Activated naive CD4-positive, alpha-beta T cell treated with Interleukin-2 at 50 U/mL for 16 hours (primary cell): Measurements from ENCODE around the gene LYSMD1.
"Not testable (repeated sequence)": the region's sequence is repeated elsewhere in the genome, so short reads cannot be mapped to it uniquely, and the experiment has no call there.

Source experiments
- DNase-seq: peaks from one replicate; pipeline ENCODE4 v3.0.0-alpha.2; 2020

Gene LYSMD1

DNA sequence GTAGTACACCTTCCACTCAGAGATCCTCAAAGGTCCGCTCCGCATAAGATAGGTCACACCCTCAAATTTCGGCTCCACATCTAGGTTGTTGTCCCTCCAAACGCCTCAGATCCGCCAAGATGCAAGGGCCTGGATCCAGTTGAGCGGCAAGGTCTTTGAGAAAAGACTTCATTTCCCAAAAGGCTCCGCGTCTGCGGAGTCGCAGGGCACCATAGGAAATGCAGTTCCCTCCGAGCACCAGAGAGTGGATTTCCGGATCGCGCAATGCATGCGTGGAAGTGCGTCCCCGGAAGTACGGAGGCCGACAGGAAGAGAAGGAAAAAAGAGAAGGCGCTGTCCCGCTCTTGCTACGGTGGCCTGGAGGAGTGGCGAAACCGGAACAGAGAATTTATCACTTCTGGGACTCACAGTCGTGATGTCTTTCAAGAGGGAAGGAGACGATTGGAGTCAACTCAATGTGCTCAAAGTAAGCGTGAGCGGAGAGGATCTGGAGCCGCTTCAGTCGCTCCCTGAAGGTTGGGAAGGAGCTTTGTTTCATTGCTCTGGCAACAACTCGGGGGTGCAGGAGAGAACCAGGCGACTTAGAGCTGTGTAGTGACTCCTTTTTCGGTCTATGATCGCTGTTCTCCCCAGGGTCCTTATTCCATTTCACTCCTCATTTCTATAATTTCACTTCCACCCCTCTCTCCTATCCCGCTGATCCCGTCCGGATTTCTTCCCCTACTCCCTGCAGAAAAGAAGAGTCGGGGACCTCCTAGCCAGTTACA lies at the start of gene LYSMD1, which contains the start of gene SCNM1:
Gene LYSMD1, minus strand, starts transcription at position 165 of the 767 bp plus-strand sequence. CDS start 644 bp downstream, outside the sequence.
Gene SCNM1, plus strand, starts transcription at position 407 of the 767 bp plus-strand sequence. Its CDS starts 9 bp downstream, at position 416.
- DNase-seq = peak; percentile 96

GRCh38 chr1:151213560-151213959 lies 47.9 kb upstream of the LYSMD1 start:
- DNase-seq = no peak

- DNase-seq = no peak
Measured at GRCh38 chr1:151211972-151212705, 46.4 kb upstream of the LYSMD1 start.

DNA sequence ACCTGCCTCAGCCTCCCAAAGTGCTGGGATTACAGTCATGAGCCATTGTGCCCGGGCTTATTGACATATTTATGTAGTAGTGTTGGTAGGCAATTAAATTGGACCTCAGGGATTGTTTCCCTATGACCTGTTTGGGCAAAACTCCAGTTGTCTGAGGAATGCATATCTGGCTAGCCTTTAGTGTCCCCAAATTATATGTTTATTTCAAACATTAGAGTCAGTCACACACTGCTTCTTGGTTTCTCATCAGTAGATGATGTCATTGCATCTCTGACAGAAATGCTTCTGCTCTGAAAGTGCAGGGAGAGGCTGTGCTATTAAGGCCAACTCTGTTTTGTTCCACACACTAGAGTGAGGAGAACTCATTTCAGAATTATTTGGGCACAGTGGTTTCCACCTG lies 45.1 kb upstream of the LYSMD1 start:
- DNase-seq = no peak

DNA sequence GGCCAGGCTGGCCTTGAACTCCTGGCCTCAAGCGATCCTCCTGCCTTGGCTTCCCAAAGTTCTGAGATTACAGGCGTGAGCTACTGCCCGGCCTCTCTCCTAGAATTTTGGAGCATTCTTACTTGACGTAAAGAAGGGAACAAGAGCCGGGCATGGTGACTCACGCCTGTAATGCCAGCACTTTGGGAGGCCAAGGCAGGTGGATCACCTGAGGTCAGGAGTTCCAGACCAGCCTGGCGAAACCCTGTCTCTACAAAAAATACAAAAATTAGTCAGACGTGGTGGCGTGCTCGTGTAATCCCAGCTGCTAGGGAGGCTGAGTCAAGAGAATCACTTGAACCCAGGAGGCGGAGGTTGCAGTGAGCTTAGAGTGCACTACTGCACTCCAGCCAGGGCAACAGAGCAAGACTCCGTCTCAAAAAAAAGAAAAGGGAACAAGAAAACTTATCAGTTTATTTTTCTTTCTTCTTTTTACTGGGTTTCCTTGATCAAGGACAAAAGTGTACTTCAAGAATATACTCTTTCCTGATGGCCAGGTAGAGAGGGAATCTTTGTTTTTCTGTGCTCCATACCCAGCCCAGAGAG lies 39.8 kb upstream of the LYSMD1 start:
- not testable (repeated sequence) for DNase-seq

DNA sequence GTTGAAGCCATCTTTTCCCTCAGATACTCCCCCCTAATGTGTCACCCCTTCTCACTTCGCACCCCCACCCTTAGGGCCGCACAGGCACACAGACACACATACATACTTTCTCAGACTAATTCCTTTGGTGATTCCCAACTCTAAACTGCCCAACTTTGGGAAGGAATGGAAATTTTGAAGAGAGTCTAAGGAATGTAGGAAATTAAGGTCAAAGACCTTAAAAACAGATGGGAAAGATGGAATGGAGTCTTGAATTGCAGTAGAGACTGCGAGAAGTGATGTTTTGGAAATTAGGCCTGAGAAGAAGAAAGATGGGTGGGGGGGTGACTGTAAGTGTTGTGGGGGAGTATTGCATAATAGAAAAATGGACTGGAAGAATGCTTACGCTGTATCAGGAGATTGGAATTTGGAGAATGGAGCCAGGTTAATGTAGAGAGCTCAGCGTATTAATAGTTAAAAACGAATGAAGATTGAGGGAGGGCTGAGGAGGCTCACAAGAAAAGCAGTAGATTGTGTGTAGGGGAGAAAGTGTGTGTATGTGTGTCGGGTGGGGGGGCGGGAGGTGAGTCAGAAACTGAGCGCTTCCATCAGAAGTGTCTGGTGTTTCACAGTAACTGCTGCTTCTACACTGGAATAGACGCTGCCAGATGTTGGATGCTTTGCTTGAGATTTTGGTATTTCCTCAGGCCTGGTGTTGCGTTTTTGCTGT lies 34.3 kb upstream of the LYSMD1 start:
- DNase-seq = peak; percentile 32

DNA sequence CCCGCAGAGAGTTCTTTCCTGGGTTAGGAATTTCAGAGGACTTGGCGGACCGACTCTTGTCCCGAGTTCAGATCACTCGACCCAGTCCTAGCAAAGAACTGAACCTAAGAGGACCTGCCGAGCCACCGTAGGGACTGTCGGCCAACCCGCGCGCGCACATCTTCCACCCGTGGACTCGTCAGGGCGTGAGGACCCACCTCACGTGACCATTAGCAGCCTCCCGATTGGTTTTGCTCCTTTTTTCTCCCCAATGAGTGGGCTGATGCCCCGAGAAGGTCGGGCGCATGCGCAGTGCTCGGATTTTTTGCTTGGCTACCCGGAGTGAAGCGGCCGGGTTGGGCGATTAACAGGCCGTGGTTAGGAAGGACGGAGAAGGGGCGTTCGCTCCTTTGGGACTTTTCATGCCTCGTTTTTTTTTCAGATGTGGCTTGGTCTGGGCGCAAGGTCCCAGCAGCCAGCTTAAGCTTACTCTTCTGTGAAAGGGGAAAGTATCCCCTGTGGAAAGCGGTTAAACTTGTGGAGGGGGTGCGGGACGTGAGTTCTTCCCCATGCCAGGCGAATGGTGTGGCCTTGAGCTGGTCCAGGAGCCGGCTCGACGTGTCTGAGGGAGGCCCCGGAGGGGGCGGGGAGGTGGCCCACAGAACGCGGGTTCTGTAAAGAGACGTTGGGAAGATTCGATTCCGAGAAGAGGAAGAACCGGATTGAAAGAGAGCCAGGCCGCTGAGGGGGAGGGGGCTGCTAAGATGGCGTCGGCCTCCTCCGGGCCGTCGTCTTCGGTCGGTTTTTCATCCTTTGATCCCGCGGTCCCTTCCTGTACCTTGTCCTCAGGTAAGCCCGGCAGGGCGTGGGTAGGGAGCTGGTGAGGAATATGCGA lies 32.8 kb upstream of the LYSMD1 start, which contains the start of gene PIP5K1A:
Gene PIP5K1A, plus strand, starts transcription at position 299 of the 874 bp plus-strand sequence. Its CDS starts 445 bp downstream, at position 744.
- peak; percentile 98 for DNase-seq

DNA sequence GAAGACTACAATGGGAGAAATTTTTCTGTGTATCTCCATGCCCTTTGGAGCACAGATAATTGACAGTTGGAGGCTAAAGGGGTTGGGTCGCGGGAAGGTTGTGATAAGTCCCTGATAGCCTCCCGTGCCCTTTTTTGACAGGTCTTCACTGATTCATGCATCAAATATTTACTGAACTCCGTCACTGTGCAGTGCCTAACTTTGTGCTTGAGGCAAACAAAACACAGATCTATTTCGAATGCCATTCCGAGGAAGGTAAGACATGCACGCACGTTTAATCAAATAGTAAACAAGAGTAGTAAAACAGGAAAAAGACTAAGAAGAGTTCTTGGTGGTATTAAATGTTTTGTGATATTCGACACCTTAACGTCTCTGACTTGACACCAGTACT lies 32.2 kb upstream of the LYSMD1 start:
- no peak for DNase-seq

- peak; percentile 54 for DNase-seq
Measured at GRCh38 chr1:151196292-151196800, 30.6 kb upstream of the LYSMD1 start.

- DNase-seq = peak; percentile 31
Measured at GRCh38 chr1:151194894-151195594, 29.3 kb upstream of the LYSMD1 start.

DNA sequence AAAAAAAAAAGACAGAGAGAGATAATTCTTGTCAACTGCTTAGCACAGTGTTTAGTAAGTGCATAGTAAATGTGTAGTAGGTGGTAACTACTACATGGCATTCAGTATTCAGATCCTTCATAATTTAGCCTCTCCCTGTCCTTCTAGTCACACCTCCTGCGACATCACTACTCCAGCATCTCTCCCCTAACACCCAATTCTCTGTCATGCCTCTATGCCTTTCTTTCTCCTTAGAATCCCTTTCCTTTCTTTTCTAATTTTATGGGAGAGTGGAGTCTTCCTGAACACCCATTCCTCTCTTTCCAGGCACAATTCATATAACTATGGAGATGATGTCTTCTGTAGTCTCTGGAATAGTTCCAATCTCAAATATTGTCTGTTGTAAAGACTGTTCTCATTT lies 28.2 kb upstream of the LYSMD1 start:
- DNase-seq = no peak

DNA sequence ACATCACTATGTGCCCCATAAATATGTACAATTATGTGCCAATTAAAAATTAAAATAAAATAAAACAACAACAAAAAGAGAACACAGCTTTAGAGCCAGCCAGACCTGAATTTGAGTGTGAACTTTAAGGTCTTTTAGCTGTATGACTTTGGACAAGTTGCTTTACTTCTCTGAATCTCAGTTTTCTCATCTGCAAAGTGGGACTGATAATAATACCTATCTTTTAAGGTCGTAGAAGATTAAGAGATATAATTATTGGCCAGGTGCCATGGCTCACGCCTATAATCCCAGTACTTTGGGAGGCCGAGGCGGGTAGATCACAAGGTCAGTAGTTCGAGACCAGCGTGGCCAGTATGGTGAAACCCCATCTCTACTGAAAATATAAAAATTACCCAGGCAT lies 27.6 kb upstream of the LYSMD1 start:
- no peak for DNase-seq

- no peak for DNase-seq
Measured at GRCh38 chr1:151192047-151192446, 26.3 kb upstream of the LYSMD1 start.

GRCh38 chr1:151189637-151190445 lies 24.1 kb upstream of the LYSMD1 start, which contains the start of gene VPS72:
Gene VPS72 (minus strand): TSS chr1:151190197. CDS start chr1:151190121, 76 bp downstream.
- peak; percentile 89 for DNase-seq

- not testable (repeated sequence) for DNase-seq
Measured at GRCh38 chr1:151188667-151189066, 23.0 kb upstream of the LYSMD1 start.

GRCh38 chr1:151187205-151187604 lies 21.5 kb upstream of the LYSMD1 start:
- no peak for DNase-seq

GRCh38 chr1:151184211-151184610 lies 18.5 kb upstream of the LYSMD1 start:
- no peak for DNase-seq

DNA sequence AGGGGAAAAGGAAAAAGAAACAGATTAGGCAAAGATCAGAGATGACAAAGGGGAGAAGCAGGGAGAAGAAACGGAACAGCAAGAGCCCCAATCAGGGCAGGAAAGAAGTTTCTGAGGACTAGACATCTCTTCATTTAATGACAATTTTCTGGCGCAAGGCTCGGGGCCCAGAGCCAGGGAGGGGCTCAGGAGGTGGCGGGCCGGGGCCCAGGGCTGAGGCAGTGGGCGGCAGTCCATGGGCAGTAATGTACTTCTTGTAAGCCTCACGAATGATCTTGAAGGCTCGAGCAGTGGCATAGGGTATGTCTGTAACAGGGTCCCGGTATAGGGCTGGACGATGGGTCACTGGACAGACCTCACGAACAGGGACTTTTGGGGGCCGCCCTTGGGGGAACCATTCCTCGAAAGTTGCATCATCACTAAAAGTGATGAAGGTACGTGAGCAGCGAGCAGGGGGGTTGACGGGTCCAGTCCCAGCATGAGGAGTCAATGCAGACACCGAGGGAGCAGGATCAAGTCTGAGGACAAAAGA lies 10.9 kb upstream of the LYSMD1 start:
- DNase-seq = no peak

GRCh38 chr1:151175863-151176262 lies 10.2 kb upstream of the LYSMD1 start, which contains the start of gene TMOD4:
Gene TMOD4 (minus strand): TSS chr1:151175981. CDS start chr1:151174875, 1,106 bp downstream.
- no peak for DNase-seq
